Measurements from ENCODE around the gene PIP5KL1.
"Not testable (repeated sequence)": the region's sequence is repeated elsewhere in the genome, so short reads cannot be mapped to it uniquely, and the experiment has no call there.

Gene PIP5KL1

DNA sequence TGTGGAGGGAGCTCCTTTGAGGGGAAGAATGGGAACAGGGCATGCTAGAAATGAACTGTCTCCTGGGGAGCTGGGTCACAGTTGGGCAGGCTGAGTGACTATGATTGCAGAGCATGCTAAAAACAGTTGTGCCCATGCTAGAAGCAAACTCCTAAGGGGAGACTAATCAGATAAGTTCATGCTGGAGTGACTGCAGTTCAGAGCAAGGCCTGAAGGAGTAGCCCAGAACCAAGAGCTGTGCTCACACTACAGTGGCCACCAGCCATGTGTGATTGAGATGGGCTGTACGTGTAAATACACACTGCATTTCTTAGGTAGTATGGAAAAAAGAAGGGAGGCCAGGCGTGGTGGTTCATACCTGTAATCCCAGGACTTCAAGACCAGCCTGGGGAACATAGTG lies 42.8 kb downstream of the PIP5KL1 start:
- no peak for DNase-seq (ENCODE audit: low read depth, low spot score)

- no peak for DNase-seq (ENCODE audit: low read depth, low spot score)
These were observed 44.1 kb downstream of the PIP5KL1 start for GRCh38 chr9:127886401-127886972.

DNA sequence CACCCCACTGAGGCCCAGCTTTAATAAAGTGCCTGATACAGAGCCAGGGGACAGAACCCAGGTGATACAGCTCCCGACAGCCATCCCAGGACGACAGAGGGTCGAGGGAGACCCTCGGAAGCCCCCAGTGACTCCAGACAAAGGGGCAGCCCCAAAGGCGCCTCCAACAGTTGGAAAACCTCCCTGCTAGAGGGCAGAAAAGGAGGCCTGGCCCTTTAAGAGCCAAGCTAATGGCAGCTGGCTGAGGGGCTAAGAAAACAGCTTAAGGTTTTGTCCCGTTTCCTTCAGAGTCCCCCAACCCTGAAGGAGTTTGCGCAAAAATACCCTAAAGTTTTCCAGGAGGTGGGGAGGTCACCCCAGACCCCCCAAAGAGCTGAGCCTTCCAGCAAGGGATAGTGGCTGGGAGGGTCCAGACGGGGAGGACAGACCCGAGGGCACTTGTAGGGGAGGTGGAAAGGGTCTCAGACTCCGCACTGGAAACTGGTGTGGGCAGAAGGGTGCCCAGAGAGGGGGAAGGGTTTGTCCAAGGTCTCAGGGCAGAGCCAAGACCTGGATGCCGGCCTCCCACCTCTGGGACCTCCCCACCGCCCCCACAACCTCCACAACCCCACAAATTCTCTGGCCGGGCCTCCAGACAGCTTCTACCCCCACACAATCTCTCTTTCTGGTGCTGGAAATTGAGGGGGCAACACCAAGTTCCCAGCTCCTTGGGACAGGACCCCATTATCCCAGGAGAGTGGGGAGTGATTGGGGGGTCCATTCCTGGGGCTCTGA lies 44.9 kb downstream of the PIP5KL1 start:
- no peak for DNase-seq (ENCODE audit: low read depth, low spot score)

DNA sequence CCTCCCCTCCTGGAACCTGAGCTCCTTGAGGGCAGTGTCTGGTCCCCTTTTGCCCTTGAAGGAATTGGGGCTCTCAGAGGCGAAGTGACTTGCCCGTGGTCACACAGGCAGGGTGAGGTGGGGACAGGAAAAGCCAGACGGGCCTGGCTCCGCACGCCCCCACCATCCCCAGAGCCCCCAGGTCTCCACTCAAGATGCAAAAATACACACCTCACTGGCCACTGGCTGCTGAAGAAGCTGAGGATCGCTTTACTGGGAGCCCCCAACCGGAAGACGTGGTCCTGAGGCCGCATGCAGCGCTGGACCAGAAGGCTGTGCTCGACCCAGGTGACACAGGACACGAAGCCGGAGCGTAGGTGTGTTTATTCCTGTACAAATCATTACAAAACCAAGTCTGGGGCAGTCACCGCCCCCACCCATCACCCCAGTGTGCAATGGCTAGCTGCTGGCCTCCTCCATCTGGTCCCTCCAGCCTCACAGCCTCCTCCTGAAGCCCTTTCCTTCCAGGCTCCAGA lies 45.5 kb downstream of the PIP5KL1 start:
- no peak for DNase-seq (ENCODE audit: low read depth, low spot score)

GRCh38 chr9:127884427-127884911 lies 46.1 kb downstream of the PIP5KL1 start:
- no peak for DNase-seq (ENCODE audit: low read depth, low spot score)

DNA sequence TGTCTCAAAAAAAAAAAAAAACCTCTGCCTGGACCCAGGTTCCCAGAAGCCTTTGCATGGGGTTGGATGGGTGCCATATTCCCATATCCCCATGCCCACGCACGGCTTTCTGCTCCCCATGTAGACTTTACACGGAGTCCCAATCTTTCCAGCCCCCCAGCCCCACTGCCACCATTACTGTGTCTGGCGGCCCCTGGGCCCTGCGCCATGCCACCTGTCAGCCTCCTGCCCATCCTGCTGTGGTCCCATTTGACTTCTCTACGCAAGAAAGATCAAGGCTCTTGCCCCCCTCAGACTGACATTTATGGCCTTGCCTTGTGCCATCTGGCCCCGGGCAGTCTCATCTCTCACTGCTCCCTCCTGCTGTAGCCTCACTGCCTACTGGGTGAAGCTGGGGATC lies 46.6 kb downstream of the PIP5KL1 start:
- DNase-seq (ENCODE audit: low read depth, low spot score): no peak

DNA sequence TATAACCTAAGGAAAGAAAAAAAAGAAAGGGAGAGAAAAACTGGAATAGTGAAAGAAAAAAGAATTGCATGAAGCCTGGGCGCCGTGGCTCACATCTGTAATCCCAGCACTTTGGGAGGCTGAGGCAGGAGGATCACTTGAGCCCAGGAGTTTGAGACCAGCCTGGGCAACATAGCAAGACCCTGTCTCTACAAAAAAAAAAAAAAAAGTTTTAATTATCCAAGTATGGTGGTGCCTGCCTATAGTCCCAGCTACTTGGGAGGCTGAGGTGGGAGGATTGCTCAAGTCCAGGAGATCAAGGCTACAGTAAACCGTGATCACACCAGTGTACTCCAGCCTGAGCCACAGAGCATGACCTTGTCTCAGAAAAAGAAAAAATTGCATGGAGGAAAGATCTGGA lies 48.9 kb downstream of the PIP5KL1 start:
- DNase-seq (ENCODE audit: low read depth, low spot score): not testable (repeated sequence)

- DNase-seq (ENCODE audit: low read depth, low spot score): no peak
These were observed 50.4 kb downstream of the PIP5KL1 start for GRCh38 chr9:127880143-127880542.

- DNase-seq (ENCODE audit: low read depth, low spot score): no peak
These were observed 51.8 kb downstream of the PIP5KL1 start for GRCh38 chr9:127878652-127879390.

DNA sequence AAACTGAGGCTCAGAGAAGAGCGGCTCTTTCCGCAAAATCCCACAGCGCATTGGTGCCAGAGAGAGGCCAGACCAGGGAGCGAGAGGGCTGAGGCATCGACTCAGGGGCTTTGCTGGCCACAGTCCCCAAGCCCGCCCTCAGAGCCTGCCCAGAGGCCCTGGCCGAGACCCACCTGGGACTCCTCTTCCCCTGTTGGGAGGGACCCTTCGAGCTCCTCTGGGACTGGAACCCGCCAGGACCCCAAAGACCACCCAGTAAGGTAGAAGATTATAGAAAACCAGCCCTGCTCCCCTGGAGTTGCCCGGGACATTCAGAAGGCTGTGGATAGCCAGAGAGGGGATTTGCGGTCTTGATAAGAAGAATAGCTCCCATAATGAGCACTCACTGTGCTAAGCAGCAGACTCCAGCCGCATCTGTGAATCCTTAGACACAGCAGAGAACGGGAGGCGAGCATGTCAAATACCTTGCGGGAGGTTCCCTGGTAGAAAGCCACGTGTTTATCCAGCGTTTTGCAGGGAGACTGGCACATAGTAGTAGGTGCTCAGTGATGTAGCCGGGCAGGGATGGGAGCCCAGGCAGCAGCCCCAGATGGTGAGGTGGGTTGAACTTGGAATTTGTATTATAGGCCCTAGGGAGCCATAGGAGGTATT lies 52.5 kb downstream of the PIP5KL1 start:
- DNase-seq (ENCODE audit: low read depth, low spot score): no peak

- DNase-seq (ENCODE audit: low read depth, low spot score): no peak
These were observed 53.0 kb downstream of the PIP5KL1 start, which contains the start of gene AK1 for GRCh38 chr9:127877566-127877998. Gene AK1, minus strand, starts transcription at chr9:127877675. Its CDS starts 3,058 bp downstream, at chr9:127874617.

- no peak for DNase-seq (ENCODE audit: low read depth, low spot score)
These were observed 53.6 kb downstream of the PIP5KL1 start for GRCh38 chr9:127876764-127877562.

DNA sequence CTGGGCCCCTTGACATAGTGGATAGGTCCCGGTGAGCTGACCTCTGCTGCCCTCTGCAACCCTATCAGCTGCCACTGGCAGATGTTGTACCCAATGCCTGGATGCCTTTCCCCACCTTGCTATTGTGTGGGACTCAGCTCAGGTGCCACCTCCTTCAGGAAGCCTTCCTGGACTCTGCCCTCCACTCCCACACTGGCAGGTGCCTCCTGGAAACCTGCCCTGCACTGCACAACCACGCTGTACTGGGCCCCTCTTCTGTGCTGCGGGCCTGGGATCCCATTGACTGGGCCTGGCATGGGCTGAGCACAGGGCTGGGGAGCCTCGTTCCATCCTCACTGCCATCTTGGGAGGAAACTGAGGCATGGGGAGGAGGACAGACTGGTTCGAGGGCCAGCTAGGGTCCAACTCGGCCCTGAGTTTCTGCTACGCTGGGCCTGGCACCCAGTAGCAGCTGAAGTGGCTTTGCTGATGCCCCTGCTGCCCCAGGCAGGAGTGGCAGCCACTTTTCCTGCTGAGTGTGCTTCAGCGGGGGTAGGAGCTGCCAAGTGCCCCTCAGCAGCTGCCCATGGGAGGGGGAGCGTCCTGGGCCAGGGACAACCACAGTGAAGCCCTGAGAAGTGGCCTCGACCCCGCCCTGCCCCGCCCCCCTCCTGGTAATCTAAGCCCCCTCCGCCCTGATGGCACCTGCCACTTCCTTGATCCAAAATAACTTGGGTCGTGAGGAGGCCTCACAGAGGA lies 54.4 kb downstream of the PIP5KL1 start:
- DNase-seq (ENCODE audit: low read depth, low spot score): no peak

DNA sequence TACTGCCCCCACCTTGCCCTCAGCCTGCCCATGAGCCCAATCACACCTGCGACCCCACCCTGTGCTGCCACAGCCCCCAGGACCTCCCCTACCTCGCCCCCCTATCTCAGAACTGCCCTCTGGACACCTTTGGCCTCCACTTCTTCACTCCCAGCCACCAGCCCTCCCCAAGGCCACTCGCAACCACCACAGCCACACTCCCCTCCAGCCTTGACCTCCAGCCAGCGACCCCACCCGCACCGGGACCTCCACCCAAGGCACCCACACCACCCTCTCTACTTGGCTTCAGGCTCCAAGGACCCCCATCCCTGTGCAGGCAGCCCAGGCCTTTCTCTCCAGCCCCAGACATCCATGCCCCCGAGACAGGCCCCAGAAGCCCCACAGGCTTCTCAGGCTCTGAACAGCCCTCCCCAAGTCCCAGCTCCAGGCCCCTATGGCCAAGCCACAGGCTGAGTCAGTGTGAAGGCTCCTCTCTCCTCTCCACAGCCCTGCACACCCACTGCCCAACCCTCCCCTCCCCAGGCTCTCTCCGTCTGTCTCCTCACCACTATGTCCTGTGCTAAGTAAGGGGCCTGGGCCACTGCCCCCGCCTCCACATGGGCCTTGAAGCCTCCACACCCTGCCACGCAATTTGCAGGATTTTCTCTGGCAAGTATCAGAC lies 55.1 kb downstream of the PIP5KL1 start:
- DNase-seq (ENCODE audit: low read depth, low spot score): no peak

GRCh38 chr9:127874301-127875221 lies 56.0 kb downstream of the PIP5KL1 start:
- no peak for DNase-seq (ENCODE audit: low read depth, low spot score)

- DNase-seq (ENCODE audit: low read depth, low spot score): no peak
These were observed 56.7 kb downstream of the PIP5KL1 start for GRCh38 chr9:127873886-127874285.

DNA sequence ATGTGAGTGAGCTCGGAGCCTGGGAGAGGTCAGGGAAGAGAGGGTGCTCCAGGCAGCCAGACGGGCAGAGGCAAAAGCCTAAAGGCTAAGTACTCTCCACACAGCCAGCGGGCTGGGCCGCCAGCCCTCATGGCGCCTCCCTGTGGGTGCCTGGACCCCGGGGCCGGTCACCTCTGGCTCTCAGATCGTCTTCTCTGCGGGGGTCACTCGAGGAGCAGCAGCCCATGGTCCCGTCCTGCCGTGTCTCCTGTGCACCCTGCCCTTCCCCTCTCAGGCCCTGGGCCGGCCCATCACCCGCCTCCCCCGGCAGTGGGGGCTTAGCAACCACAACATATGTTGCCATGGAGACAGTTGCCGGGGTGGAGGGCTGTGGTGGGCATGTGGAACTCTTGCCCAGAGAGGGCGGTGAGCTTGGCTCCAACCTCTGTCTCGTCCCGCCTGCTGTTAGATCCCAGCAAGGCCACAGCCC lies 57.3 kb downstream of the PIP5KL1 start:
- no peak for DNase-seq (ENCODE audit: low read depth, low spot score)

Measured in smooth muscle cell of the brain vasculature (primary cell).